H9 (cell line): ENCODE results near the gene THSD7B. TPM values are rescaled to one million over a fixed set of nuclear protein-coding genes. Genes with fewer than 3 reads are reported as not detected.

Source experiments
- DNase-seq: peaks from one replicate; pipeline ENCODE4 v3.0.0-alpha.2; 2017
- H2AFZ ChIP-seq: one replicate; pipeline ENCODE4 v1.6.1; 2013; ENCODE audit warnings: mild to moderate bottlenecking, low read length, control low read depth, moderate library complexity
- H2AK5ac ChIP-seq: 2 replicates; pipeline ENCODE4 v1.6.1; 2013; ENCODE audit warnings: low read length, control low read depth, mixed read lengths; ENCODE audit not compliant: insufficient read length
- H2BK120ac ChIP-seq: one replicate; pipeline ENCODE4 v1.6.1; 2013; ENCODE audit warnings: low read depth, mild to moderate bottlenecking, low read length, control low read depth, inconsistent platforms; ENCODE audit not compliant: poor library complexity, severe bottlenecking
- H2BK12ac ChIP-seq: 2 replicates; pipeline ENCODE4 v1.6.1; 2013; ENCODE audit warnings: low read length, control low read depth, mixed read lengths, low read depth; ENCODE audit not compliant: insufficient read length
- H2BK15ac ChIP-seq: 2 replicates; pipeline ENCODE4 v1.6.1; 2013; ENCODE audit warnings: low read depth, low read length, control low read depth
- H2BK20ac ChIP-seq: one replicate; pipeline ENCODE4 v1.6.1; 2013; ENCODE audit warnings: low read depth, mild to moderate bottlenecking, low read length, control low read depth, inconsistent platforms; ENCODE audit not compliant: poor library complexity, severe bottlenecking
- H2BK5ac ChIP-seq: 2 replicates; pipeline ENCODE4 v1.6.1; 2013; ENCODE audit warnings: low read length, control low read depth, mixed read lengths; ENCODE audit not compliant: insufficient read length
- H3K14ac ChIP-seq: 2 replicates; pipeline ENCODE4 v1.6.1; 2013; ENCODE audit warnings: low read length, control low read depth; ENCODE audit not compliant: insufficient read depth
- H3K18ac ChIP-seq: 2 replicates; pipeline ENCODE4 v1.6.1; 2013; ENCODE audit warnings: low read depth, mild to moderate bottlenecking, mixed read lengths, low read length, control low read depth; ENCODE audit not compliant: insufficient read length
- H3K23ac ChIP-seq: 2 replicates; pipeline ENCODE4 v1.6.1; 2013; ENCODE audit warnings: low read length, control low read depth, mixed read lengths, low read depth; ENCODE audit not compliant: insufficient read length
- H3K23me2 ChIP-seq: 2 replicates; pipeline ENCODE4 v1.6.1; 2013; ENCODE audit warnings: low read depth, mild to moderate bottlenecking, mixed read lengths, low read length, control low read depth; ENCODE audit not compliant: insufficient read length, poor library complexity, severe bottlenecking
- H3K27ac ChIP-seq: 2 replicates; pipeline ENCODE4 v1.5.1; 2013; ENCODE audit warnings: low read length, control low read depth, mixed read lengths, low read depth; ENCODE audit not compliant: insufficient read length
- H3K27me3 ChIP-seq: 2 replicates; pipeline ENCODE4 v1.6.1; 2013; ENCODE audit warnings: low read length, control low read depth, inconsistent platforms; ENCODE audit not compliant: insufficient read depth
- H3K4ac ChIP-seq: 2 replicates; pipeline ENCODE4 v1.6.1; 2013; ENCODE audit warnings: low read depth, mild to moderate bottlenecking, control low read depth, inconsistent platforms, low read length, moderate library complexity
- H3K4me1 ChIP-seq: 2 replicates; pipeline ENCODE4 v1.6.1; 2013; ENCODE audit warnings: low read length, control low read depth, inconsistent platforms; ENCODE audit not compliant: insufficient read depth
- H3K4me2 ChIP-seq: 2 replicates; pipeline ENCODE4 v1.6.1; 2013; ENCODE audit warnings: low read length, control low read depth, mixed read lengths; ENCODE audit not compliant: insufficient read length, insufficient read depth
- H3K56ac ChIP-seq: 2 replicates; pipeline ENCODE4 v1.6.1; 2013; ENCODE audit warnings: low read depth, mild to moderate bottlenecking, mixed read lengths, low read length, control low read depth; ENCODE audit not compliant: insufficient read length
- H3K79me1 ChIP-seq: 2 replicates; pipeline ENCODE4 v1.6.1; 2013; ENCODE audit warnings: low read depth, mild to moderate bottlenecking, moderate library complexity, low read length, control low read depth, inconsistent platforms; ENCODE audit not compliant: insufficient read depth, poor library complexity, severe bottlenecking
- H3K79me2 ChIP-seq: 2 replicates; pipeline ENCODE4 v1.6.1; 2013; ENCODE audit warnings: low read length, control low read depth, inconsistent platforms; ENCODE audit not compliant: insufficient read depth
- H3K9ac ChIP-seq: 2 replicates; pipeline ENCODE4 v1.6.1; 2013; ENCODE audit warnings: low read length, control low read depth, mixed read lengths; ENCODE audit not compliant: insufficient read length; ENCODE audit errors: extremely low read depth
- H3K9me3 ChIP-seq: one replicate; pipeline ENCODE4 v1.6.1; 2013; ENCODE audit warnings: low read depth, low read length, inconsistent platforms; ENCODE audit not compliant: control insufficient read depth
- H3T11ph ChIP-seq: one replicate; pipeline ENCODE4 v1.6.1; 2013; ENCODE audit warnings: mild to moderate bottlenecking, low read length, control low read depth, inconsistent platforms
- H4K20me1 ChIP-seq: one replicate; pipeline ENCODE4 v1.6.1; 2013; ENCODE audit not compliant: control insufficient read depth, insufficient read length, insufficient read depth
- H4K5ac ChIP-seq: 2 replicates; pipeline ENCODE4 v1.6.1; 2013; ENCODE audit warnings: low read depth, mild to moderate bottlenecking, mixed read lengths, low read length, control low read depth; ENCODE audit not compliant: insufficient read length
- H4K8ac ChIP-seq: replicated peaks from 2 replicates; pipeline ENCODE4 v1.6.1; 2013; ENCODE audit warnings: low read length, control low read depth, mixed read lengths, low read depth; ENCODE audit not compliant: insufficient read length
- H4K91ac ChIP-seq: 2 replicates; pipeline ENCODE4 v1.6.1; 2013; ENCODE audit warnings: low read depth, mild to moderate bottlenecking, moderate library complexity, mixed read lengths, low read length, control low read depth; ENCODE audit not compliant: insufficient read length
- H3K27ac Mint-ChIP-seq, 3 experiments: 2 replicates in 2 of 3; 3 replicates in 1 of 3; pipeline ENCODE4 v1.8.0; 2020 to 2021; ENCODE audit warnings: mixed read lengths in 3 of 3, mild to moderate bottlenecking in 1 of 3, moderate library complexity in 1 of 3
- H3K27me3 Mint-ChIP-seq: 2 replicates; pipeline ENCODE4 v1.8.0; 2021; ENCODE audit warnings: low read depth, mild to moderate bottlenecking, moderate library complexity, mixed read lengths
- H3K36me3 Mint-ChIP-seq, 3 experiments: 2 replicates in 2 of 3; 3 replicates in 1 of 3; pipeline ENCODE4 v1.8.0; 2020 to 2021; ENCODE audit warnings: low read depth in 3 of 3, mixed read lengths in 3 of 3; ENCODE audit not compliant: insufficient read depth in 1 of 3
- H3K4me1 Mint-ChIP-seq, 2 experiments: 2 replicates each; pipeline ENCODE4 v1.8.0; 2020; ENCODE audit warnings: mixed read lengths in 2 of 2
- H3K4me3 Mint-ChIP-seq, 2 experiments: 2 replicates in 1 of 2; 3 replicates in 1 of 2; pipeline ENCODE4 v1.8.0; 2020 to 2021; ENCODE audit warnings: mild to moderate bottlenecking in 2 of 2, mixed read lengths in 2 of 2, moderate library complexity in 1 of 2
- H3K9me3 Mint-ChIP-seq, 2 experiments: 2 replicates in 1 of 2; 3 replicates in 1 of 2; pipeline ENCODE4 v1.8.0; 2020; ENCODE audit warnings: mild to moderate bottlenecking in 2 of 2, mixed read lengths in 2 of 2, moderate library complexity in 1 of 2
- WGBS: extraction: QIAGEN DNeasy Blood & Tissue Kit; methylation state at CpG from one replicate; pipeline ENCODE4 v1.1.7; 2013; ENCODE audit warnings: missing lambda C conversion rate, low lambda C conversion rate, mixed read lengths; ENCODE audit not compliant: insufficient read length; ENCODE audit errors: extremely low coverage; 5-methylcytosine and 5-hydroxymethylcytosine counted together
- total RNA-seq: library from RNA; stranded (reverse); gene quantifications from 2 replicates; pipeline ENCODE4 v1.2.1, GENCODE V29; 2021
- TF ChIP-seq, protein P1 (sequence below): fragments of 200-600 bp; sonication (generic); conservative IDR thresholded peaks from 3 replicates; pipeline ENCODE4 v1.8.0; 2021; ENCODE audit warnings: antibody characterized with exemption, mild to moderate bottlenecking

The THSD7B gene
- total RNA-seq, 1 experiment from 2014 or later, result 0.85 TPM

GRCh38 chr2:136956050-136956449 is 190.7 kb downstream of the THSD7B start:
- Histone ChIP-seq H3K4me1 (no peaks in the 10 kb centered on the region), H4K5ac (no peak overlapping the region), H3T11ph (no peak overlapping the region), H3K14ac (no peak overlapping the region), H2AK5ac (no peak overlapping the region), H3K18ac (no peak overlapping the region), H3K56ac (no peak overlapping the region), H3K4ac (no peak overlapping the region), H3K9me3 (no peaks in the 10 kb centered on the region), H2BK5ac (no peak overlapping the region), H3K4me2 (no peak overlapping the region), H3K79me1 (no peaks in the 10 kb centered on the region), H3K27me3 (no peaks in the 10 kb centered on the region), H3K23me2 (no peaks in the 10 kb centered on the region), H3K23ac (no peak overlapping the region), H3K9ac (no peak overlapping the region), H2AFZ (no peak overlapping the region), H4K91ac (no peak overlapping the region), H4K20me1 (no peaks in the 10 kb centered on the region), H3K27ac (no peak overlapping the region), H2BK15ac (no peak overlapping the region), H4K8ac (no peak overlapping the region), H3K79me2 (no peaks in the 10 kb centered on the region), H2BK12ac (no peak overlapping the region), H2BK120ac (no peak overlapping the region), H2BK20ac (no peak overlapping the region)
- H3K27me3 Mint-ChIP-seq, result no peaks in the 10 kb centered on the region
- H3K4me3 Mint-ChIP-seq, result no peak overlapping the region
- no peaks in the 10 kb centered on the region for H3K36me3 Mint-ChIP-seq
- no peaks in the 10 kb centered on the region for H3K9me3 Mint-ChIP-seq
- no peak for DNase-seq
- WGBS, result no CpG with 5 or more reads among the region's 1 CpG
- TF ChIP-seq, protein P1, sequence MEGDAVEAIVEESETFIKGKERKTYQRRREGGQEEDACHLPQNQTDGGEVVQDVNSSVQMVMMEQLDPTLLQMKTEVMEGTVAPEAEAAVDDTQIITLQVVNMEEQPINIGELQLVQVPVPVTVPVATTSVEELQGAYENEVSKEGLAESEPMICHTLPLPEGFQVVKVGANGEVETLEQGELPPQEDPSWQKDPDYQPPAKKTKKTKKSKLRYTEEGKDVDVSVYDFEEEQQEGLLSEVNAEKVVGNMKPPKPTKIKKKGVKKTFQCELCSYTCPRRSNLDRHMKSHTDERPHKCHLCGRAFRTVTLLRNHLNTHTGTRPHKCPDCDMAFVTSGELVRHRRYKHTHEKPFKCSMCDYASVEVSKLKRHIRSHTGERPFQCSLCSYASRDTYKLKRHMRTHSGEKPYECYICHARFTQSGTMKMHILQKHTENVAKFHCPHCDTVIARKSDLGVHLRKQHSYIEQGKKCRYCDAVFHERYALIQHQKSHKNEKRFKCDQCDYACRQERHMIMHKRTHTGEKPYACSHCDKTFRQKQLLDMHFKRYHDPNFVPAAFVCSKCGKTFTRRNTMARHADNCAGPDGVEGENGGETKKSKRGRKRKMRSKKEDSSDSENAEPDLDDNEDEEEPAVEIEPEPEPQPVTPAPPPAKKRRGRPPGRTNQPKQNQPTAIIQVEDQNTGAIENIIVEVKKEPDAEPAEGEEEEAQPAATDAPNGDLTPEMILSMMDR, result no peak
- H3K4me1 Mint-ChIP-seq, result no peaks in the 10 kb centered on the region
- H3K27ac Mint-ChIP-seq, result no peak overlapping the region
